Bronchial epithelial cell (primary cell): ENCODE data around the gene CDC20. TPM values are rescaled to one million over a fixed set of nuclear protein-coding genes. Genes with fewer than 3 reads are reported as not detected.
A peak's percentile ranks its signal among the peaks of the same experiment; 100 is the strongest.

Experiments
- DNase-seq: peaks from one replicate; pipeline ENCODE4 v3.0.0-alpha.2; 2010; ENCODE audit warnings: low read depth
- FAIRE-seq: peaks from 2 replicates; lab custom pipeline; 2011; peaks lifted over from hg19 to GRCh38; lab: Jason Lieb, UNC
- H3K27me3 ChIP-seq: 2 replicates; pipeline ENCODE4 v1.5.1; 2011; ENCODE audit warnings: low read length; ENCODE audit not compliant: control insufficient read depth, insufficient read depth
- H3K36me3 ChIP-seq: 2 replicates; pipeline ENCODE4 v1.5.1; 2011; ENCODE audit warnings: low read length; ENCODE audit not compliant: control insufficient read depth, insufficient read depth
- H3K4me3 ChIP-seq: 2 replicates; pipeline ENCODE4 v1.5.1; 2011; ENCODE audit warnings: mild to moderate bottlenecking, low read depth, low read length, control low read depth
- total RNA-seq: library from RNA; depleted of rRNA; stranded (reverse); fragments of >200 nt; gene quantifications from 2 replicates; pipeline ENCODE4 v1.2.1, GENCODE V29; 2014
- TF ChIP-seq, protein P1 (sequence below): IDR thresholded peaks from 2 replicates; pipeline ENCODE4 v1.5.1; 2011; ENCODE audit warnings: mild to moderate bottlenecking, moderate library complexity, low read length, control low read depth, inconsistent platforms; ENCODE audit not compliant: insufficient read depth, severe bottlenecking

CDC20 gene
- total RNA-seq, 1 donor from 2014 or later = 2.6 TPM

GRCh38 chr1:43372172-43372571 lies 13.4 kb downstream of the CDC20 start:
- TF ChIP-seq, protein P1, sequence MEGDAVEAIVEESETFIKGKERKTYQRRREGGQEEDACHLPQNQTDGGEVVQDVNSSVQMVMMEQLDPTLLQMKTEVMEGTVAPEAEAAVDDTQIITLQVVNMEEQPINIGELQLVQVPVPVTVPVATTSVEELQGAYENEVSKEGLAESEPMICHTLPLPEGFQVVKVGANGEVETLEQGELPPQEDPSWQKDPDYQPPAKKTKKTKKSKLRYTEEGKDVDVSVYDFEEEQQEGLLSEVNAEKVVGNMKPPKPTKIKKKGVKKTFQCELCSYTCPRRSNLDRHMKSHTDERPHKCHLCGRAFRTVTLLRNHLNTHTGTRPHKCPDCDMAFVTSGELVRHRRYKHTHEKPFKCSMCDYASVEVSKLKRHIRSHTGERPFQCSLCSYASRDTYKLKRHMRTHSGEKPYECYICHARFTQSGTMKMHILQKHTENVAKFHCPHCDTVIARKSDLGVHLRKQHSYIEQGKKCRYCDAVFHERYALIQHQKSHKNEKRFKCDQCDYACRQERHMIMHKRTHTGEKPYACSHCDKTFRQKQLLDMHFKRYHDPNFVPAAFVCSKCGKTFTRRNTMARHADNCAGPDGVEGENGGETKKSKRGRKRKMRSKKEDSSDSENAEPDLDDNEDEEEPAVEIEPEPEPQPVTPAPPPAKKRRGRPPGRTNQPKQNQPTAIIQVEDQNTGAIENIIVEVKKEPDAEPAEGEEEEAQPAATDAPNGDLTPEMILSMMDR = no peak
- H3K27me3 ChIP-seq = no peaks in the 10 kb centered on the region
- H3K4me3 ChIP-seq = no peak overlapping the region
- FAIRE-seq = no peak
- peak; percentile 63 for DNase-seq
- no peaks in the 10 kb centered on the region for H3K36me3 ChIP-seq

GRCh38 chr1:43373066-43373940 lies 14.5 kb downstream of the CDC20 start:
- peak; percentile 75 for FAIRE-seq
- DNase-seq = peak; percentile 96
- H3K36me3 ChIP-seq = no peaks in the 10 kb centered on the region
- TF ChIP-seq, protein P1 = no peak
- no peaks in the 10 kb centered on the region for H3K27me3 ChIP-seq
- no peak overlapping the region for H3K4me3 ChIP-seq

- TF ChIP-seq, protein P1 = no peak
- peaks cover 3% of the 10 kb centered on the region for H3K36me3 ChIP-seq
- H3K4me3 ChIP-seq = no peak overlapping the region
- DNase-seq (no peak), FAIRE-seq (peak; percentile 50)
- H3K27me3 ChIP-seq = no peaks in the 10 kb centered on the region
These were observed 18.0 kb downstream of the CDC20 start for GRCh38 chr1:43376723-43377235.

DNA sequence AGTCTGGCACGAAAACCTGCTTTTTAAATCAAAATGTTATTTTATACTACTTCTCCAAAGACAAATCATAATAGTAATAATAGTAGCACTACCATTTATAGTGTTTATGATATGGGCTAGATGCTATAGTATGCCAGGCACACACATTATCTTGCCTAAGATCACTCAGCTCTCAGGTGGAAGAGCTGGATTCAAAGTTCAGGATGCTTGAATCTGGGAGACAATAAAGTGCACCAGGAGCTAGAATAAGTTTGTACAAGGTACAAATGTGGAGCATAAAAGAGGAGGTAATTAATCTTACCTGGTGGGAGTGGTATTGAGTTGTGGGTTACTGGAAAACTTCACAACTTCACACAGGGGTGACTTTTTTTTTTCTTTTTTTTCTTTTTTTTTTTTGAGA lies 19.1 kb downstream of the CDC20 start:
- H3K36me3 ChIP-seq = peaks cover 7% of the 10 kb centered on the region
- DNase-seq = no peak
- FAIRE-seq = no peak
- no peak overlapping the region for H3K4me3 ChIP-seq
- TF ChIP-seq, protein P1 = no peak
- H3K27me3 ChIP-seq = no peaks in the 10 kb centered on the region

GRCh38 chr1:43379476-43379875 lies 20.7 kb downstream of the CDC20 start:
- Histone ChIP-seq H3K4me3 (no peak overlapping the region), H3K27me3 (no peaks in the 10 kb centered on the region), H3K36me3 (peaks cover 15% of the 10 kb centered on the region)
- FAIRE-seq (no peak), DNase-seq (no peak)
- TF ChIP-seq, protein P1 = no peak
